AG04449 (cell line): ENCODE results near the gene RGL2.

Source experiments
- CTCF ChIA-PET: fragments of 350-600 bp; formaldehyde crosslinking; extraction: SDS; loops from one replicate; lab custom pipeline; 2021; ENCODE audit warnings: antibody characterized with exemption; lab: Yijun Ruan, JAX
- POLR2A ChIA-PET: fragments of 400-600, 350-600 bp; formaldehyde crosslinking; extraction: SDS; loops from one replicate; lab custom pipeline; 2020; ENCODE audit warnings: antibody characterized with exemption, inconsistent platforms; lab: Yijun Ruan, JAX
- DNase-seq: peaks from one replicate; pipeline ENCODE4 v3.0.0-alpha.2; 2010; ENCODE audit warnings: low read depth, low spot score
- H3K4me3 ChIP-seq: 2 replicates; pipeline ENCODE4 v1.5.1; 2011; ENCODE audit warnings: low read depth, mild to moderate bottlenecking, control low read depth, low read length
- TF ChIP-seq, protein P1 (sequence below): IDR thresholded peaks from one replicate; pipeline ENCODE4 v1.5.1; 2011; ENCODE audit warnings: mild to moderate bottlenecking, moderate library complexity, low read length, control low read depth, inconsistent platforms; ENCODE audit not compliant: insufficient read depth; ENCODE audit errors: missing control alignments

RGL2 gene

GRCh38 chr6:33323623-33323948 lies 24.8 kb upstream of the RGL2 start:
- H3K4me3 ChIP-seq, result peak overlapping the region; percentile 83
- CTCF ChIA-PET, result interaction anchor here (0.6 kb wide), 1 partner anchor 46 kb away, joined by 3 read pairs; no protein-coding TSS in a partner anchor
- POLR2A ChIA-PET, result no interaction called here
- TF ChIP-seq, protein P1, sequence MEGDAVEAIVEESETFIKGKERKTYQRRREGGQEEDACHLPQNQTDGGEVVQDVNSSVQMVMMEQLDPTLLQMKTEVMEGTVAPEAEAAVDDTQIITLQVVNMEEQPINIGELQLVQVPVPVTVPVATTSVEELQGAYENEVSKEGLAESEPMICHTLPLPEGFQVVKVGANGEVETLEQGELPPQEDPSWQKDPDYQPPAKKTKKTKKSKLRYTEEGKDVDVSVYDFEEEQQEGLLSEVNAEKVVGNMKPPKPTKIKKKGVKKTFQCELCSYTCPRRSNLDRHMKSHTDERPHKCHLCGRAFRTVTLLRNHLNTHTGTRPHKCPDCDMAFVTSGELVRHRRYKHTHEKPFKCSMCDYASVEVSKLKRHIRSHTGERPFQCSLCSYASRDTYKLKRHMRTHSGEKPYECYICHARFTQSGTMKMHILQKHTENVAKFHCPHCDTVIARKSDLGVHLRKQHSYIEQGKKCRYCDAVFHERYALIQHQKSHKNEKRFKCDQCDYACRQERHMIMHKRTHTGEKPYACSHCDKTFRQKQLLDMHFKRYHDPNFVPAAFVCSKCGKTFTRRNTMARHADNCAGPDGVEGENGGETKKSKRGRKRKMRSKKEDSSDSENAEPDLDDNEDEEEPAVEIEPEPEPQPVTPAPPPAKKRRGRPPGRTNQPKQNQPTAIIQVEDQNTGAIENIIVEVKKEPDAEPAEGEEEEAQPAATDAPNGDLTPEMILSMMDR, result no peak
- DNase-seq, result no peak

DNA sequence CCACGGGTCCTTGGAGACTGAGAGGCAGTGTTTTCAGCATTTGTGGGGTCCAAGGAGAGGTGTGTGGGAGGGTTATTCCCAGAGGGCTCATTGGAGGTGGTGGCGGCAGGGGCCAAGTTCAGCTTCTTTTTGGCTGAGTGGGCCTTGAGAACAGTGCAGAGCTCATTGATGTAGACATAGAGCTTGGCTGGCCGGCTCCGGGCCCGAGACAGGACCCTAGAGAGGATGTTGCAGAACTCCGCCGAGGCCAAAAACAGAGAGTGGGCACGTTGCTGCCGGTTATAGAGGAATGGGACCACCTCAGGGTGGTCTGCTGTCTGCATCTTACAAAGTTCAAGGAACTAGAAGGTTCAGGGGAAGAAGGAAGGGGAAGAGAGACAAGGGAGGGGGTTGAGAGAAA lies 22.5 kb upstream of the RGL2 start:
- POLR2A ChIA-PET, result interaction anchor here (1.0 to 1.5 kb wide), 2 partner anchors 24 to 49 kb away, joined by 3 to 5 read pairs; partner anchors contain the start of genes RPS18 and VPS52
- DNase-seq, result no peak
- CTCF ChIA-PET, result interaction anchor here (1.1 kb wide), 1 partner anchor 63 kb away, joined by 4 read pairs; no protein-coding TSS in a partner anchor
- TF ChIP-seq, protein P1, result no peak
- peak overlapping the region; percentile 83 for H3K4me3 ChIP-seq

DNA sequence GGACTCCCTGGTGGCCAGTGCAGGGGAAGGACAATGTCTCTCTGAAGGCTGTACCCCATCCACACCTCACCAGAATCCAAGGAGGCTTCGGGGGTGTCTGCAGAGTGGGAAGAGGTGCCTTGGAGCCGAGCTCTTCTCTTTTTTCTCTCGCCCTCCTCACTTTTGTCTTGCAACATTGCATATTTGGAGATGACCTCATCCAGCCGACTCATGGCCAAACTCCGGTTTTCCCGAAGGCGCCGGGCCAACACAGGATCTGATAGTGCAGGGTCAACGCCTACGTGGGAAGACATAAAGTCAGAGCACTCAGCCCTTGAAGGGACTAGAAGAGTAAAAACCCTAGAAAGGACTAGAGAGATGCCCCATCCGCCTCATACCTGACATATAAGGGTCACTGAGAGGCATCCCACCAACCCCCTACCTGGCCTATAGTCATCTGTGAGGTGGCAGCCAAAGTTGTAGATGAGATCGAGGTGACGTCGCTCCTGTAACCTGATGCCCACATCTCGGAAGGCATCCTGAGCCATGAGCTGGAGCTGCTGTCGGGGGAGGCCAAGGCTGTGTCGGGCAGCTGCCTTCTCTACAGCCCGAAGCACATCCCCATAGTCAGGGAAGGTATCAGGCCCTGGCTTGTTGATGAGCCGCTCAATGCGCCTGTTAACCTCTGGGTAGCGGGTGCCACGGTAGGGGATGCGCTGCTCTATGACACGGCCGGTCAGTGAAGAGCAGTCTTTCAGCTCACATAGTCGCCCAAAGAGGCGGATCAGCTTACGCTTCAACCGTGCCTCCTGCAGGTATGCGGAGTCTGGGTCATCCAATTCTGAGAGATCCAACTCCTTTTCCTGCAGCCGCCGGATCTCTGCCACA lies 21.8 kb upstream of the RGL2 start:
- CTCF ChIA-PET, result interaction anchor here (1.1 to 1.5 kb wide), 3 partner anchors 41 to 98 kb away, joined by 3 to 4 read pairs (median 3); no protein-coding TSS in a partner anchor
- POLR2A ChIA-PET, result interaction anchor here (1.0 to 1.5 kb wide), 2 partner anchors 23 to 49 kb away, joined by 3 to 5 read pairs; partner anchors contain the start of genes RPS18 and VPS52
- TF ChIP-seq, protein P1, result no peak
- DNase-seq, result peak; percentile 70
- H3K4me3 ChIP-seq, result peak overlapping the region; percentile 39

DNA sequence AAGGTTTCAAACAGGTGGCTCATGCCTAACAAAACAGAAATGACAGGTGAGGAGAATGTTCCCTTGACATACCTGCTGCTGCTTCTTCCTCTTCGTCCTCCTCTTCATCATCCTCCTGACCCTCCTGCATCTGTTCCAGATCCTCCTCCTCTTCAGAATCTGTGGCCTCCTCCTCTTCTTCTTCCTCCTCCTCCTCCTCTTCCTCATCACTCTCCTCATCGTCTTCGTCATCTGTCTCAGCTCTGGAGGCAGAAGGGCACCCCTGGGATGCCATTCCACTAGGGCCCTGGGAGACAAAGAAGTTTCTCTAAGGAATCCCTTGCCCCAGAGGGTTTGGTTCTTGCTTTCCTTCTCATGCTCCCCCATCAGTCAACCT lies 21.2 kb upstream of the RGL2 start:
- DNase-seq, result no peak
- CTCF ChIA-PET, result interaction anchor here (1.2 to 1.5 kb wide), 2 partner anchors 40 to 99 kb away, joined by 3 read pairs; no protein-coding TSS in a partner anchor
- TF ChIP-seq, protein P1, result no peak
- peak overlapping the region; percentile 34 for H3K4me3 ChIP-seq
- POLR2A ChIA-PET, result no interaction called here

- H3K4me3 ChIP-seq, result peak overlapping the region; percentile 67
- ChIA-PET POLR2A (interaction anchor here (0.7 to 2.1 kb wide), 8 partner anchors 11 to 347 kb away, joined by 3 to 11 read pairs (median 4); partner anchors contain the start of genes PFDN6, RGL2 and WDR46), CTCF (interaction anchor here (0.7 to 4.0 kb wide), 7 partner anchors 17 to 107 kb away, joined by 3 to 14 read pairs (median 6); no protein-coding TSS in a partner anchor)
- TF ChIP-seq, protein P1, result no peak
- DNase-seq, result no peak
Measured at GRCh38 chr6:33318426-33319073, 19.8 kb upstream of the RGL2 start.
